Breast epithelium (tissue), 4 donors: Measurements from ENCODE around the gene CDON. TPM values are rescaled to one million over a fixed set of nuclear protein-coding genes. Genes with fewer than 3 reads are reported as not detected.

Experiments
- DNase-seq, 2 donors: peaks; one replicate each; pipeline ENCODE4 v3.0.0-alpha.2; 2019; ENCODE audit warnings: low spot score in 2 of 2
- H3K27ac ChIP-seq, 2 donors: fragments of 200-600 bp; sonication (generic) in 1 of 2; one replicate each; pipeline ENCODE4 v1.5.1; 2016 to 2019; ENCODE audit warnings: mild to moderate bottlenecking in 1 of 2
- H3K27me3 ChIP-seq, 2 donors: fragments of 200-600 bp; sonication (generic) in 1 of 2; one replicate each; pipeline versions ENCODE4 v1.5.1 to v1.6.0; 2017 to 2019; ENCODE audit warnings: control low read depth in 1 of 2, mild to moderate bottlenecking in 1 of 2
- H3K36me3 ChIP-seq: fragments of 200-600 bp; one replicate; pipeline ENCODE4 v1.5.1; 2019
- H3K4me1 ChIP-seq, 2 donors: fragments of 200-600 bp; sonication (generic); one replicate each; pipeline ENCODE4 v1.5.1; 2016 to 2019; ENCODE audit warnings: control low read depth in 1 of 2
- H3K4me3 ChIP-seq, 3 donors: fragments of 200-600 bp; sonication (generic); 1 replicate in 2 of 3; 2 replicates in 1 of 3; pipeline ENCODE4 v1.5.1; 2016 to 2019; ENCODE audit warnings: mild to moderate bottlenecking in 3 of 3, moderate library complexity in 2 of 3
- H3K9me3 ChIP-seq, 2 donors: fragments of 200-600 bp; sonication (generic) in 1 of 2; one replicate each; pipeline ENCODE4 v1.5.1; 2016 to 2019; ENCODE audit warnings: control low read depth in 1 of 2
- POLR2A ChIP-seq: fragments of 450-650 bp; IDR thresholded peaks from one replicate; pipeline ENCODE4 v1.6.1; 2016; ENCODE audit warnings: antibody characterized with exemption, mild to moderate bottlenecking, moderate library complexity
- POLR2AphosphoS5 ChIP-seq, 3 donors: sonication (generic); formaldehyde crosslinking; IDR thresholded peaks; one replicate each; pipeline ENCODE4 v1.6.1; 2017; ENCODE audit warnings: antibody characterized with exemption in 3 of 3
- intact Hi-C: fragments of 100-400 bp; cut with DNase I; formaldehyde crosslinking; loops from one replicate; pipeline ENCODE4 v1.15.1; 2023; ENCODE audit warnings: low total_unique reads
- total RNA-seq, 3 donors: library from RNA; depleted of rRNA; stranded (reverse); fragments of >200 nt; gene quantifications; one replicate each; pipeline ENCODE4 v1.1.0, GENCODE V29; 2016
- TF ChIP-seq, protein P1 (sequence below), 3 donors: fragments of 450-650 bp; IDR thresholded peaks; one replicate each; pipeline ENCODE4 v1.5.1; 2016 to 2017; ENCODE audit warnings: antibody characterized with exemption in 3 of 3, mild to moderate bottlenecking in 3 of 3, moderate library complexity in 3 of 3

Gene CDON
- total RNA-seq, 3 donors from 2014 or later: 14.9 to 29.3 (median 26.5) TPM

DNA sequence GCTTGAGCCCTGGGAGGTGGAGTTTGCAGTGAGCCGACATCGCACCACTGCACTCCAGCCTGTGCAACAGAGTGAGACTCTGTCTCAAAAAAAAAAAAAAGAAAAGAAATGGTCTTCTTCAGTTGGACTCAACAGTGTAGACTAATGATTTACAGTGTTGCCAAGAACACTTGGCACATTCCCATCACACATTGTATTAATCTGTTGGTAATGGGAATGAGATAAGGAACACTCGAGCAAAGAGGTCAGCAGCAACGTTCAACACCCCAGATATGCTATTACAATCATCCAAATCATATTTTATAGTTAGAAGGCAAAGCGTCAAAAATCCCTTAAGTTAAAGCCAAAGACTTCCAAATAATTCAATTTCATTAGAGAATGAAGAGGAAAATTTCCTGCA is 14.5 kb downstream of the CDON start:
- H3K36me3 ChIP-seq: no peaks in the 10 kb centered on the region
- H3K4me3 ChIP-seq: no peak overlapping the region
- intact Hi-C loops: no loop called here
- no peaks in the 10 kb centered on the region for H3K27me3 ChIP-seq
- TF ChIP-seq POLR2AphosphoS5 (IDR thresholded peaks at IDR 0.05) (no peak), POLR2A (no peak)
- TF ChIP-seq, protein P1, sequence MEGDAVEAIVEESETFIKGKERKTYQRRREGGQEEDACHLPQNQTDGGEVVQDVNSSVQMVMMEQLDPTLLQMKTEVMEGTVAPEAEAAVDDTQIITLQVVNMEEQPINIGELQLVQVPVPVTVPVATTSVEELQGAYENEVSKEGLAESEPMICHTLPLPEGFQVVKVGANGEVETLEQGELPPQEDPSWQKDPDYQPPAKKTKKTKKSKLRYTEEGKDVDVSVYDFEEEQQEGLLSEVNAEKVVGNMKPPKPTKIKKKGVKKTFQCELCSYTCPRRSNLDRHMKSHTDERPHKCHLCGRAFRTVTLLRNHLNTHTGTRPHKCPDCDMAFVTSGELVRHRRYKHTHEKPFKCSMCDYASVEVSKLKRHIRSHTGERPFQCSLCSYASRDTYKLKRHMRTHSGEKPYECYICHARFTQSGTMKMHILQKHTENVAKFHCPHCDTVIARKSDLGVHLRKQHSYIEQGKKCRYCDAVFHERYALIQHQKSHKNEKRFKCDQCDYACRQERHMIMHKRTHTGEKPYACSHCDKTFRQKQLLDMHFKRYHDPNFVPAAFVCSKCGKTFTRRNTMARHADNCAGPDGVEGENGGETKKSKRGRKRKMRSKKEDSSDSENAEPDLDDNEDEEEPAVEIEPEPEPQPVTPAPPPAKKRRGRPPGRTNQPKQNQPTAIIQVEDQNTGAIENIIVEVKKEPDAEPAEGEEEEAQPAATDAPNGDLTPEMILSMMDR (IDR thresholded peaks at IDR 0.05): no peak
- no peak for DNase-seq
- H3K9me3 ChIP-seq: no peaks in the 10 kb centered on the region
- H3K4me1 ChIP-seq: no peaks in the 10 kb centered on the region
- no peak overlapping the region for H3K27ac ChIP-seq

DNA sequence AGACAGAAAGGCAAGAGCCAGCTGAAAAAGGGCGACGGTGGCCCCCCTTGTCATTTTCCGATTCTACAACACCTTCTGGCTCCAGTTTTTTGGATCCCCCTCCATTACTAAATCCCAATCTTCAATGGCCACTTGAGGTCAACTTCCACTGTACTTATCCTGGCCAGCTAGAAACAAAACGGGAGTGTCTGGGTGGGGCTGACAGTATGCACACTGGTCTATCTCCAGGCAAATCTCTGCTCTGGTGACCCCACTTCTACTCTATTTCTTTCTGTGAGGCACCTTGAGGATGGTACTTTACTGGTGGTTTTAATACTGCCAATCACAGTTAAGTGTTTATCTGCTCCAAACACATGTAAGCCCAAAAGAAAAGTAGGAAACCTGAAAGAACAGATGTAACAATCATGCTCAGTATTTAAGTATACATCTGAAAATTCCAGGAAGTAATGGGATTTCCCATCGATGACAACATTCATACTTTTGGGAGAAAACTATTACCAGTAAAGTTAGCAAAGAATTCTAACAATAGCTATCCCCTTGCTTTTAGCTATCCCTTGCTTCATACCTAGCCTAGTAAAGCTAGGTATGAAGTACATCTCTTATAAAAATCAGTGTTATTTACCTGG is 16.0 kb downstream of the CDON start:
- Histone ChIP-seq H3K9me3 (no peaks in the 10 kb centered on the region), H3K4me3 (no peak overlapping the region), H3K4me1 (no peaks in the 10 kb centered on the region), H3K27me3 (no peaks in the 10 kb centered on the region), H3K27ac (no peak overlapping the region), H3K36me3 (no peaks in the 10 kb centered on the region)
- no peak for TF ChIP-seq POLR2AphosphoS5 (IDR thresholded peaks at IDR 0.05)
- no peak for TF ChIP-seq POLR2A
- TF ChIP-seq, protein P1 (IDR thresholded peaks at IDR 0.05): no peak
- intact Hi-C loops: no loop called here
- DNase-seq: no peak

DNA sequence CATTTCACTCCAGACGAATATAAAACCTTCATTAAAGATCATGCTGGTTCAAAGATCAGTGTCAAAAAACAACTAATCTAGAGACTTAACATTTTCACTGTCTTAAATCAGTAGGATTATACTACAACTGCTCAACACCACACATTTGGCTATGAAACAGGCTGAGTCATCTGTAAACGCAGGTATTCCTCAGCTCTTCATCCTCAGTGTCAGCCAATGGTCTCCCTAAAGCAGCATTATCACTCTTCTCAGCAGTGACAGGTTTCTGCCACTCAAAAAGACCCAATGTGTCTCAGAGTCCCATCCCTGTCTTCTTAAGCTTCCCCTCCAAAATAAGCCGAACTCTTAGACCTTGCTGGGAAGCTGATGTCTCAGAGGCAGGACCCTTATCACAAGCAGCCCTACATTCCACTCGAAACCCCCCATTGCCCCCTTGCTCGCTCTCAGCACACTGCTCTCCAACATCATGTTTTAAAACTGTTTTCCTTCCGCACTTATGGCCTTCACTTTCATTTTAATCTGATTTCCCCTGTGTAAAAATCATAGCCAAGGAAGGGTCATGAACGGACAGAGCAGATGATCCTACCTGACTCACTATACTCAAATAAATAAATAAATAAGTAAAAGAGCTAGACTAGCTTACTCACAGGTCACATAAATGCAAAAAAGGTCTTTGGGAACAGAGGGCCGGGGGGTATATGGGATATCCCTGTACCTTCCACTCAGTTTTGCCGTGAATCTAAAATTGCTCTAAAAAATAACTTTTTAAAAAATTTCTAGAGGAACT is 23.0 kb downstream of the CDON start:
- intact Hi-C loops: no loop called here
- TF ChIP-seq POLR2A (no peak), POLR2AphosphoS5 (IDR thresholded peaks at IDR 0.05) (no peak)
- TF ChIP-seq, protein P1 (IDR thresholded peaks at IDR 0.05): no peak
- Histone ChIP-seq H3K9me3 (no peaks in the 10 kb centered on the region), H3K27me3 (no peaks in the 10 kb centered on the region), H3K36me3 (no peaks in the 10 kb centered on the region), H3K4me1 (no peaks in the 10 kb centered on the region), H3K27ac (peak overlapping the region in 1 of 2 donors; percentile 48), H3K4me3 (no peak overlapping the region)
- DNase-seq: no peak

DNA sequence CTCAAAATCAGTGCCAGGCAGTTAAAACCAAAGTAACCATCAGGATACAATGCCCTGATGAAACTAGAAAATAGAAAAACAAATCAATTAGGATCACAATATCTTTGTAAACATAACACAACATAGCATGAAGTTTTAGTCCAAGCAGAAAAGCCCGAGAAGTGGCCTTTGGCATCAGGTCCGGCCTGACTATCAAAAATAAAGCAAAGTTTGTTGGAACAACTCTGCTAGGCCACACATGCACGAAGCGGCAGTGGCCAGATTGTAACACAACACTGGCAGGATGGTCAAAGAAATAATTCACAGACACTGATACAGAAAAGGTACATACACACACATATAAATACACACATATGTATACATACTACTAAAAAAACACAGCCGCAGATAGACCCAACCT is 26.9 kb downstream of the CDON start:
- H3K27ac ChIP-seq: peak overlapping the region in 1 of 2 donors; percentile 35
- no peaks in the 10 kb centered on the region for H3K27me3 ChIP-seq
- H3K9me3 ChIP-seq: no peaks in the 10 kb centered on the region
- H3K4me3 ChIP-seq: no peak overlapping the region
- H3K4me1 ChIP-seq: no peaks in the 10 kb centered on the region
- no peak for TF ChIP-seq POLR2AphosphoS5 (IDR thresholded peaks at IDR 0.05)
- TF ChIP-seq, protein P1 (IDR thresholded peaks at IDR 0.05): no peak
- TF ChIP-seq POLR2A: no peak
- H3K36me3 ChIP-seq: no peaks in the 10 kb centered on the region
- intact Hi-C loops: no loop called here
- no peak for DNase-seq

DNA sequence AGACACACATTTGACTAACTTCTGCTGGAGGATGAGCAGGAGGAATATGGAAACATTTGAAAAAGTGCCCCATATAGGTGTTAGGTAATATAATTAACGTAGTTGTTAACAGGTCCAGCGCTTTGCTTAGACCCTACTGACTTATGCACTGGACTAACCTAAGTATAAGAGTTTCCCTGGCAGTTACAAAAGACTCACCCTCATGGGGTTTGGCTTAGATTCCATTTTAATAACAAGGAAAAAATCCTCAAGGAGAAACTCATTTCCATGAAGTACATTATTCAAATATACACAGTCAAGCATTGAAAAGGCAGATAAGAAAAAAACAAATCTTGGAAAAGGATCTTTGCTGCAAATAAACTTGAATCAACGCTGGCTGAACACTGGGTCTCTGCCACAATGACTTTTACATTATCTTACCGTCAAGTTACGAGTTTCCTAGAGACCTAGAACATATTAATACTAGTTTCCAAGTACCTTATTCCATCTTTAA is 27.7 kb downstream of the CDON start:
- intact Hi-C loops: no loop called here
- Histone ChIP-seq H3K27me3 (no peaks in the 10 kb centered on the region), H3K27ac (peak overlapping the region in 1 of 2 donors; percentile 35), H3K36me3 (no peaks in the 10 kb centered on the region), H3K4me3 (no peak overlapping the region), H3K9me3 (no peaks in the 10 kb centered on the region), H3K4me1 (no peaks in the 10 kb centered on the region)
- TF ChIP-seq, protein P1 (IDR thresholded peaks at IDR 0.05): no peak
- no peak for TF ChIP-seq POLR2AphosphoS5 (IDR thresholded peaks at IDR 0.05)
- TF ChIP-seq POLR2A: no peak
- no peak for DNase-seq
